GM21723 (cell line): ENCODE measurements around the gene ZNF780B.

Experiments used
- ATAC-seq: cut with Tn5 transposase; IDR thresholded peaks from one replicate; pipeline ENCODE4 v1.9.1; 2021; ENCODE audit warnings: mild to moderate bottlenecking, moderate library complexity; ENCODE audit not compliant: unreplicated experiment

The ZNF780B gene

DNA sequence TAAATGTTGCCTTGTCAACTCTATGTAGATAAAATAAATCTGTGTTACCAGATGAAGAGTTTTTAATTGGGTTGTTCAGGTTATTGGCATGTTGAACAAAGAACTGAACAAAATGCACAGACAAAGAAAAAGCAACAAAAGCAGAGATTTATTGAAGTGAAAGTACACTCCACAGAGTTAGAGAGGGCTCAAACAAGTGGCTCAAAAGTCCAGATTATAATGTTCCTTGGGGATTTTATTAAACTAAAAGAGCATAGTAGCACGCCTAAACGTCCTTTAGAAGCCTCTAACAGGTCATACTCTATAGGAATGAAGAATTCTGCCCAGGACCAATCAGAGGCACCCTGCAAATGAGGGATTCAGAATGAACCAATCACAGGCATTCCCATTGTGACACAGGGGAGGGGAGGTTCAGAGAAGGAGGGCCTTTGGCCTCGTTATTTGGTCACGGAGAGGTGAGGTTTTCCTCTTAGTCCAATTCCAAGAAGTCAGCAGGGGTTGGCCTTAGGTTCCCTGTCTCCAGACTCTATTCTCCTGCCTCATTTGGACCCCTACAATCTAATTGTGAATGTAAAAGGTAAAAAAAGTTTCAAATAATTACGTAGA is 72.2 kb downstream of the ZNF780B start:
- ATAC-seq, result no peak

DNA sequence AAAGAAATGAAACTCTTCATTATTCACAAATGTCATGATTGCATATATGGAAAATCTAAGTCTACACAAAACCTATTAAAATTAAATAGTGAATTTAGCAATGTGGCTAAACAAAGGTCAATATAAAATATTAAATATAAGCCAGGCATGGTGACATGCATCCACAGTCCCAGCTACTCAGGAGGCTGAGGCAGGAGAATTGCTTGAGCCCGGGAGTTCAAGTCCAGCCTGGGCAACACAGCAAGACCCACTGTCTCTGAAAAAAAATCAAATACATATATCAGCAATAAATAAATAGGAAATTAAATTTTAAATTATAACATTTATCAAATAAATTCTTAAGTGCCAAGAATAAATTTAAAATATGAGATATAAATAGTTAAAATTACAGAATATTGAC is 73.1 kb downstream of the ZNF780B start:
- ATAC-seq, result no peak
